IPS DF 6.9 (cell line): ENCODE measurements around the gene IST1.

Experiments
- DNase-seq: peaks from one replicate; pipeline ENCODE4 v3.0.0-alpha.2; 2013; ENCODE audit warnings: low read depth, low spot score
- H3K27ac ChIP-seq: one replicate; pipeline ENCODE4 v1.5.1; 2013; ENCODE audit warnings: low read length, control low read depth
- H3K27me3 ChIP-seq: 2 replicates; pipeline ENCODE4 v1.6.1; 2013; ENCODE audit warnings: mild to moderate bottlenecking, low read length; ENCODE audit not compliant: control insufficient read depth, insufficient read depth
- H3K36me3 ChIP-seq: 2 replicates; pipeline ENCODE4 v1.6.1; 2013; ENCODE audit warnings: low read length; ENCODE audit not compliant: control insufficient read depth, insufficient read depth
- H3K4me1 ChIP-seq: 2 replicates; pipeline ENCODE4 v1.6.1; 2013; ENCODE audit warnings: low read length; ENCODE audit not compliant: control insufficient read depth, insufficient read depth
- H3K4me3 ChIP-seq: 2 replicates; pipeline ENCODE4 v1.5.1; 2013; ENCODE audit warnings: mild to moderate bottlenecking, low read length
- H3K9me3 ChIP-seq: 2 replicates; pipeline ENCODE4 v1.6.1; 2013; ENCODE audit warnings: low read length, inconsistent platforms; ENCODE audit not compliant: control insufficient read depth, insufficient read depth
- WGBS: extraction: QIAGEN DNeasy Blood & Tissue Kit; methylation state at CpG from one replicate; pipeline ENCODE4 v1.1.7; 2013; ENCODE audit warnings: mixed read lengths, missing lambda C conversion rate; ENCODE audit not compliant: insufficient read length, insufficient coverage; 5-methylcytosine and 5-hydroxymethylcytosine counted together

IST1 gene

DNA sequence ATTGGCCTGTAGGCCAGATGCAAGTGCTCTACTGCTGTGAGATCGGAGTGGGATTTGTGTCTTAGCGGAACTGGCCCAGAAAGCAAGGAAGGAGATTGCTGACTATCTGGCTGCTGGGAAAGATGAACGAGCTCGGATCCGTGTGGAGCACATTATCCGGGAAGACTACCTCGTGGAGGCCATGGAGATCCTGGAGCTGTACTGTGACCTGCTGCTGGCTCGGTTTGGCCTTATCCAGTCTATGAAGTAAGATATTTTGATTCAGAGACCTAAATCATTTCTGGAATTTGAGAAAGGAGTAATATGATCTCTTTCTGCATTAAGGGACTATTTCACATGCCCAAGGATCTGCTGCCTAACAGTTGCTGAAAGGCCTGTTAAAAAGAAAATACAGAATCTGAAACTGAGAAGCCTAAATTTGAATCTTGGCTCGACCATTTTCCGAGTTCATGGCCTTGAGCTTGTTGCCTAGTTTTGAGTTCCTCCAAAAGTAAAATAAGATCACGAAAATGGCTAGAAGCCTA is 21.1 kb downstream of the IST1 start:
- no peak overlapping the region for H3K27ac ChIP-seq
- DNase-seq, result no peak
- peaks cover 26% of the 10 kb centered on the region for H3K36me3 ChIP-seq
- H3K4me1 ChIP-seq, result no peaks in the 10 kb centered on the region
- WGBS, result no CpG with 5 or more reads among the region's 11 CpGs
- H3K27me3 ChIP-seq, result no peaks in the 10 kb centered on the region
- H3K4me3 ChIP-seq, result no peak overlapping the region
- H3K9me3 ChIP-seq, result no peaks in the 10 kb centered on the region

DNA sequence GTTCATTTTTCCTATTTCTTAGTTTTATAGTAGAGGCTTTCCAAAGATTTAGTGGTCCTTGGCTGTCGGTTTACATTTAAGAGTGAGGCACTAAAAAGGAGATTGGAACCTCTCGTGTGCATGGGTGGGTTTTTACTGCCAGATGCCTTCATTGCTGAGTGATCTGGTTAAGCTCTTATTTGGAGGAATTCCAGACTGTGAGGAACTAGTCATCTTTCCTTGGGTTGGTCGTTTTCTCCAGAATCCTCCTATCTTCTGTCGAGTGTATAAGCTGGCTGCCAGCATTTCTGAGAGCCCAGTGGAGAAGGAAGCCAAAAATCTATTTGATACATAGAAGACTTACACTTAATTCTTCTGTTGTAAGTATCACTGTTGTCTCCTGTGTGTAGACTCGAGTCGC is 22.6 kb downstream of the IST1 start:
- H3K27me3 ChIP-seq, result no peaks in the 10 kb centered on the region
- no peaks in the 10 kb centered on the region for H3K9me3 ChIP-seq
- no CpG with 5 or more reads among the region's 6 CpGs for WGBS
- no peak for DNase-seq
- no peaks in the 10 kb centered on the region for H3K4me1 ChIP-seq
- no peak overlapping the region for H3K4me3 ChIP-seq
- peaks cover 36% of the 10 kb centered on the region for H3K36me3 ChIP-seq
- H3K27ac ChIP-seq, result no peak overlapping the region

DNA sequence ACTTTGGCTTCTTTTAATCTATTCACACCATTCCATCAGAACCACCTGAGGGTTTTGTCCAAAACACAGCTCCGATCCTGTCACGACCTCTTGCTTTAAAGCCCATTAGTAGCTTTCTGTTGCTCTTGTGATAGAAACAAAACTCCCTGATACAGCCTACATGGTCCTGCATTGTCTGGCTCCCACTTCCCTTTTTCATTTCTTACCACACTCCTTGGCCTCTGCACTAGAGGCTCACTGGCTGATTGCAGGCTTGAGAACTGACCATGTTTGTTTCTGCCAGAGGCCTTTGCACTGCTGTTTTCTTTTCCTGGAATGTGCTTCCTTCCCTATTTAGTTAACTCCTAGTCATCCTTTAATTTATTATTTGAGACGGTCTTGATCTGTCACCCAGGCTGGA is 23.7 kb downstream of the IST1 start:
- Histone ChIP-seq H3K4me3 (no peak overlapping the region), H3K27ac (no peak overlapping the region), H3K36me3 (peaks cover 46% of the 10 kb centered on the region), H3K4me1 (no peaks in the 10 kb centered on the region), H3K9me3 (no peaks in the 10 kb centered on the region), H3K27me3 (no peaks in the 10 kb centered on the region)
- no CpG with 5 or more reads among the region's 3 CpGs for WGBS
- DNase-seq, result no peak

DNA sequence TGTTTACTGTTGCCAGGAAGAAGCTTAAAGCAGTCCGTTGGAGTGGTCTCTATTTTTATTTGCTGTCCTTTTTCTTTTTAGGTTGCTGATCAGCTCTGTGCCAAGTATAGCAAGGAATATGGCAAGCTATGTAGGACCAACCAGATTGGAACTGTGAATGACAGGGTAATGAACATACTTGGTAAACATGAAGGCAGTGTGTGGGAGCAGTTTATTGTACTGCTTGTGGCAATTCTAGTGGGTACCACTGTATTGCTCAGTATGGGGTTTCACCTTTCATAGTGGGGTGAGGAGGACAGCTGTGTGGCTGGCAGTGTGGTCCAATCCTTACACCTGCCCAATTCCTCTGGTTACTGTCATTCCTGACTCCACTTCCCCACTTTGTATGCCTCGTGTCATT is 25.3 kb downstream of the IST1 start:
- H3K27ac ChIP-seq, result no peak overlapping the region
- H3K27me3 ChIP-seq, result no peaks in the 10 kb centered on the region
- WGBS, result no CpG with 5 or more reads among the region's 2 CpGs
- no peaks in the 10 kb centered on the region for H3K9me3 ChIP-seq
- H3K36me3 ChIP-seq, result peaks cover 54% of the 10 kb centered on the region
- DNase-seq, result no peak
- no peak overlapping the region for H3K4me3 ChIP-seq
- no peaks in the 10 kb centered on the region for H3K4me1 ChIP-seq

DNA sequence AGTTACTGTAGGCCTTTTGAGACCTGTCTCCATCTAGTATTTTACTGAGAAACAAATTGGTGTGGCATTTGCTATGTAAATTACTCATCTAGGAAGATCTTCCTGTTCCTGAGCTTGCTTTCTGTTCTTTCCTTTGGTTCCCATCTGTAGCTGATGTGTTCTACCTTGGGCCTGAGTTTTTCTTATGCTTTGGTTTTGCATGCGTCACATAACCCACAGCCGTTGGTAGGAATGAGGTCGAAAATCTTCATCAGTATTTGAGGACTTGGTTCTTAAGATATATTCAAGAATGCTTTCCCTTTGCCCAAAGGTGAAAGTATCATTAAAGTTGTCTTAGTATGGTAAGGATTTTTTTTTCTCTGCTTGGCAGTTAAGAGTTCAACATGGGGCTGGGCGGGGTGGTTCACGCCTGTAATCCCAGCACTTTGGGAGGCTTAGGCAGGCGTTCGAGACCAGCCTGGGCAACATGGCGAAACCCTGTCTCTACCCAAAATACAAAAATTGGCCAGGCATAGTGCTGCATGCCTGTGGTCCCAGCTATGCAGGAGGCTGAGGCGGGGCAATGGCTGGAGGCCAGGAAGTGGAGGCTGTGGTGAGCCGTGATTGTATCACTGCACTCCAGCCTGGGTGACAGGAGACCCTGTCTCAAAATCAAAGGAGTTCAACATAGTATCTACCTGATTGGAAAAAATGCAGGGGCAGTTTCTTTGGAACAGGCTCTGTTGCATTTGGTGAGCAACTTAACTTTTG is 28.8 kb downstream of the IST1 start:
- no CpG with 5 or more reads among the region's 10 CpGs for WGBS

DNA sequence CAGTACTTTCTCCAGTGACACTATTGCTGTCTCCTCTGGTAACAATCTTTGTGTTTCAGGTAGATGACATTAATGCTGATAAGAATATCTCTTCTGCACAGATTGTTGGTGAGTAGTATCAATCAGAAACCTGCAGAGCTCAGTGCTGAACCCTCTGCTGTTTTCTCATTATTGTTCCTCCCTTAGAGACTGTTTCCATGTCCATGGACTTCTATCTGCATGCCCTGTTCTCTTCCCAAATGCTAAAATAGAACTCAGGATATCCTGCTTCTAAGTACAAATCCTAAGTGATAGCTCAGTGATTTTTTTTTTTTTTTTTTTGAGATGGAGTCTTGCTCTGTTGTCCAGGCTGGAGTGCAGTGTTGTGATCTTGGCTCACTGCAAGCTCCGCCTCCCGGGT is 29.4 kb downstream of the IST1 start:
- H3K4me1 ChIP-seq, result no peaks in the 10 kb centered on the region
- no peak for DNase-seq
- no CpG with 5 or more reads among the region's 2 CpGs for WGBS
- H3K9me3 ChIP-seq, result no peaks in the 10 kb centered on the region
- no peak overlapping the region for H3K27ac ChIP-seq
- H3K4me3 ChIP-seq, result no peak overlapping the region
- no peaks in the 10 kb centered on the region for H3K27me3 ChIP-seq
- H3K36me3 ChIP-seq, result peaks cover 51% of the 10 kb centered on the region

More for the DNA sequence above, 28.8 kb downstream of the IST1 start:
- Histone ChIP-seq H3K36me3 (peaks cover 55% of the 10 kb centered on the region), H3K27ac (no peak overlapping the region), H3K27me3 (no peaks in the 10 kb centered on the region), H3K4me3 (no peak overlapping the region), H3K9me3 (no peaks in the 10 kb centered on the region), H3K4me1 (no peaks in the 10 kb centered on the region)
- DNase-seq, result no peak

DNA sequence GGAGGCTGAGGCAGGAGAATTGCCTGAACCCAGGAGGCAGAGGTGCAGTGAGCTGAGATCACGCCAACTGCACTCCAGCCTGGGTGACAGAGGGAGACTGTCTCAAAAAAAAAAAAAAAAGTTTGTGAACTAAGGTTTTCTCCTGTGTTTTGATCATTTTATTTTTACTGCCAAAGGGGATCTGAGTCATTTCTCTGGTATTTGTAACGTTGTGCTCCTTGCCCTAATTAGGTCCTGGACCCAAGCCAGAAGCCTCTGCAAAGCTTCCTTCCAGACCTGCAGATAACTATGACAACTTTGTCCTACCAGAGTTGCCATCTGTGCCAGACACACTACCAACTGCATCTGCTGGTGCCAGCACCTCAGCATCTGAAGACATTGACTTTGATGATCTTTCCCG is 32.1 kb downstream of the IST1 start:
- no peak overlapping the region for H3K27ac ChIP-seq
- H3K4me1 ChIP-seq, result no peaks in the 10 kb centered on the region
- no peak overlapping the region for H3K4me3 ChIP-seq
- H3K27me3 ChIP-seq, result no peaks in the 10 kb centered on the region
- no peak for DNase-seq
- peaks cover 34% of the 10 kb centered on the region for H3K36me3 ChIP-seq
- no peaks in the 10 kb centered on the region for H3K9me3 ChIP-seq
- no CpG with 5 or more reads among the region's 3 CpGs for WGBS

DNA sequence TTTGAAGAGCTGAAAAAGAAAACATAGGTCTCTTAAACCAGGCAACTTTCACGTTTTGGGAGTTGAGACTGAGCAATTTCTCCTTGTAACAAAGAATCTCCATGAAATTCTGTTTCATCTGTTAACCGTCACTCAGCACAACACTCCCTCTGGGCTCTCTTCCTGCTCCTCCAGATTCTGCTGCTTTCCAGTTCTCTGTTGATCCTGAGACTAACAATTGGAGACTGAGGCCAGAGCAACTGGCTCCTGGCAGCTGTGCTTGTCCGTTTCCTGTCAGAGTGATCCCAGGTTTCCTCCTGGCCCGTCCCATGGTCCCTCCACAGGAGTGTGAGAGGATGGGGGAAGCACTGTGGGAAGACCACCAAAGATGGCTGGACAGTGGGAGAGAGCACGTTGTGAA is 32.5 kb downstream of the IST1 start:
- no CpG with 5 or more reads among the region's 5 CpGs for WGBS
- H3K27ac ChIP-seq, result no peak overlapping the region
- peaks cover 32% of the 10 kb centered on the region for H3K36me3 ChIP-seq
- no peaks in the 10 kb centered on the region for H3K27me3 ChIP-seq
- no peak for DNase-seq
- no peak overlapping the region for H3K4me3 ChIP-seq
- H3K9me3 ChIP-seq, result no peaks in the 10 kb centered on the region
- H3K4me1 ChIP-seq, result no peaks in the 10 kb centered on the region

DNA sequence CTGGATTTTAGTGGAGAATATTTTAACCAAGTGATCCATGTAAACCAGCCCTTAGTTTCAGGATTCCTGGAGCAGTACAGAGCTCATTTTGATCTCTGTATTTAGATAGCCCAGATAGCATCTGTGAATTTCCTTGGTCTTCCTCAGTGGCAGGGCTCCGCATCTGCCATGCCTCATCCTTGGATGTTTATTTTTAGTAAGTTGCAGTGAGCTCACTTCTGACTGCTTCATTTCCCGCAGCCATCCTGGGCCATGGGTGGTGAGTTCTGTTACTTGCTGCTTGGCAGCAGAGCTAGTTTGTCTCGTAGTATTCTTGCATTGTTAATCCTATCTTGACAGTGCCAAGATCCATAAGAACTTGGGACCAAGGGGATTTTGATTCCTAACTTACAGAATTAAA is 33.7 kb downstream of the IST1 start:
- no CpG with 5 or more reads among the region's 3 CpGs for WGBS
- Histone ChIP-seq H3K9me3 (no peaks in the 10 kb centered on the region), H3K27ac (no peak overlapping the region), H3K36me3 (peaks cover 22% of the 10 kb centered on the region), H3K4me3 (no peak overlapping the region), H3K4me1 (no peaks in the 10 kb centered on the region), H3K27me3 (no peaks in the 10 kb centered on the region)
- no peak for DNase-seq

DNA sequence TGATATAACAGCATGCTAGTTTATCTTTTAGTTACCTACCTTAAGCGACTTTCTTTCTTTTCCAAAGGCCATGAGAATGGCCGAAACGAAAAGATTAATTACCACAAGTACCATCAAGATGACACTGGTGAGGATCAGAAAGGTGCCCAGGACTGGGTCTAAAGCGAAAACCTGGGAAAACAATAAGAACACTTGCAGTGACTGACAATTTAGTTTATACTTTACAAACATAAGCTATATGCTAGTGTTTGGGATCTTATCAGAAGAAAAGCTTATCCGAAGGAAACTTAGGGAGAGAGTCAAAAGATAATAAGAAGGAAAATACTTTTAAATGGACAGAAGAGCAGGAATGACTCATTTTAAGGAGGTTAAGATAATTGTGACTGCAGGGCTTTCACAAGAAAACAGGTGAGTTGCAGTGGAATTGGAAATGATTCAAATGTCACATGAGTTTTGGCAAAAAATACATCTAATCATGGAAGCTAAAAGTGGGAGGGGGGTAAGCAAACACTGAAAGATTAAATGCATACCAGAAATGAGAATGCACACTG is 34.8 kb downstream of the IST1 start:
- Histone ChIP-seq H3K27me3 (no peaks in the 10 kb centered on the region), H3K4me1 (no peaks in the 10 kb centered on the region), H3K36me3 (peaks cover 14% of the 10 kb centered on the region), H3K9me3 (no peaks in the 10 kb centered on the region), H3K4me3 (no peak overlapping the region), H3K27ac (no peak overlapping the region)
- no CpG with 5 or more reads among the region's 5 CpGs for WGBS
- no peak for DNase-seq

DNA sequence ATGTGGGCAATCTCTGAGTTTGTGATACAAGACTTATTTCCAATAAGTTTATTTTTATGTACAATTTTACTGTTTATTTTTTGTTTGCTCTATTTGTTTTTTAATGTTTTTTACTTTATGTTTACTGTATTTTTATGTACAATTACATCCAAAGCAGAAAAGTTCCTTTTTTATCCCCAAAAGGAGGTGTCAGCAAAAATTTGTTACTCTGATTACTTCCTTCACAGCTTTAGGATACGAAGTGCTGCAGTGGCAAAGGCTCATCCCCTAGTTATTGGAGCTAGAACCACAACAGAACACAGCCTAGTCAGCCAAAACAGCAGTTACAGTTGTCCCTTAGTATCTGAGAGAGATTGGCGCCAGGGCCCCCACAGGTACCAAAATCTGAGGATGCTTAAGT is 35.7 kb downstream of the IST1 start:
- Histone ChIP-seq H3K36me3 (peaks cover 14% of the 10 kb centered on the region), H3K27ac (no peak overlapping the region), H3K4me3 (no peak overlapping the region), H3K4me1 (no peaks in the 10 kb centered on the region), H3K27me3 (no peaks in the 10 kb centered on the region), H3K9me3 (no peaks in the 10 kb centered on the region)
- DNase-seq, result no peak
- WGBS, result no CpG with 5 or more reads among the region's 2 CpGs
